AG09319 (cell line): Measurements from ENCODE around the gene ITSN1.
"Not testable (repeated sequence)": the region's sequence is repeated elsewhere in the genome, so short reads cannot be mapped to it uniquely, and the experiment has no call there.

Experiments
- DNase-seq: peaks from one replicate; pipeline ENCODE4 v3.0.0-alpha.2; 2010; ENCODE audit warnings: low read depth; ENCODE audit errors: extremely low read depth
- CTCF ChIP-seq: IDR thresholded peaks from 2 replicates; pipeline ENCODE4 v1.5.1; 2011; ENCODE audit warnings: low read depth, mild to moderate bottlenecking, inconsistent platforms, low read length, moderate library complexity

ITSN1 gene

GRCh38 chr21:33861125-33861524 is 218.8 kb downstream of the ITSN1 start:
- DNase-seq, result no peak
- no peak for TF ChIP-seq CTCF

- not testable (repeated sequence) for DNase-seq
Observed at GRCh38 chr21:33863191-33863590, 220.9 kb downstream of the ITSN1 start.

- no peak for DNase-seq
- TF ChIP-seq CTCF, result no peak
Observed at GRCh38 chr21:33864150-33864549, 221.8 kb downstream of the ITSN1 start.

GRCh38 chr21:33865176-33865575 is 222.9 kb downstream of the ITSN1 start:
- DNase-seq, result no peak
- TF ChIP-seq CTCF, result no peak

DNA sequence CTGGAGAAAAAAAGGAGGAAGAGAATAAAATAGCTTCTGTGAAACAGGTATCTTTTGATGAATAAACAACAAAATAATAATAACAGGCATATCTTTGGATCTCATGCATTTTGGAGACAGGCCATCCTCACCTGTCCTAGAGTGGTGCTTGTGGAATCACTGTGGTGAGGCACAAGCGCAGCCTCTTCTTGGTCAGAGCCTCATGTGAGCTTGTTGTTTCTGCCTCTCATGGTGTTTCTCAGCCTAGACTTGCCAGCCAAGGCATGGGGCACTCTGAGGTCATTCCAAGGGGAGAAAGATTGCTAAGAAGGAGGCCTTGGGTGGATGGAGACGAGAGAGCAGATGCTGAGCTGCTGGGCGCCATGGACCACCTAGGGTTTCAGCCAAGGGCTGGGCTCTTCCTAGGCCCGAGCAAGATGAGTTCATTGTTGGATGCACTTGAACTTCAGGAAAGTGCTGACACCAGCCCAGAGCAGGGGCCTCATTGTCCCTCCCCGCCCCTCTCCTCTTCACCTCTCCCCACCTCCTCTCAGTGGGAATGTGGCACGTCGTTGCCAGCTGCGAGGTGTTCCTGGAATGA is 223.8 kb downstream of the ITSN1 start:
- no peak for DNase-seq
- TF ChIP-seq CTCF, result no peak

GRCh38 chr21:33866826-33867225 is 224.5 kb downstream of the ITSN1 start:
- DNase-seq, result no peak
- TF ChIP-seq CTCF, result no peak

GRCh38 chr21:33867868-33868267 is 225.6 kb downstream of the ITSN1 start:
- DNase-seq, result not testable (repeated sequence)

DNA sequence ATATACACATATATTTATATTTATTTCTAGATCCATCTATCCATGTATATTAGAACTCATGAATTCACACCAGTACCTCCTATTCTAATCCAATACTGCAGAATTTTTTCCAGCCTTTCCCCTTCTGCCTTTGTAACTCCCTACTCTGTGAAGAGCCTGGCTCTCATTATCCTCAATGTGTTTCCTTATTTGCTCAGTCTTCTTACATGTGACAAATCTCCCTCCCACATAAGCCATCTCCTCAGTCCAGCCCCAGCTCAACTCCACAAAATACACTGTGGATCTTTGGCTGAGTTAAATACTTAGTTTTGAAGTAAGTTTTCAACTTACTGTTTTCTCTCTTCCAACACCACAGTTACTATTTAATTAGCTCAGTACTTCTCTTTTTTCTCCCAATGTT is 227.6 kb downstream of the ITSN1 start:
- no peak for DNase-seq
- TF ChIP-seq CTCF, result no peak

GRCh38 chr21:33870768-33871167 is 228.5 kb downstream of the ITSN1 start:
- no peak for TF ChIP-seq CTCF
- no peak for DNase-seq
